Ascending aorta (tissue), 2 donors: ENCODE data around the gene SDK1. TPM values are rescaled to one million over a fixed set of nuclear protein-coding genes. Genes with fewer than 3 reads are reported as not detected.

Source experiments
- DNase-seq, 2 donors: peaks; one replicate each; pipeline ENCODE4 v3.0.0-alpha.2; 2019; ENCODE audit warnings: low spot score in 2 of 2
- H3K27ac ChIP-seq, 2 donors: fragments of 200-600 bp; sonication (generic); one replicate each; pipeline ENCODE4 v1.5.1; 2016 to 2017; ENCODE audit warnings: mild to moderate bottlenecking in 1 of 2
- H3K27me3 ChIP-seq: fragments of 200-600 bp; sonication (generic); one replicate; pipeline ENCODE4 v1.5.1; 2017
- H3K36me3 ChIP-seq, 2 donors: fragments of 200-600 bp; sonication (generic); one replicate each; pipeline ENCODE4 v1.5.1; 2016
- H3K4me1 ChIP-seq, 2 donors: fragments of 200-600 bp; sonication (generic); one replicate each; pipeline ENCODE4 v1.5.1; 2016 to 2017; ENCODE audit warnings: mild to moderate bottlenecking in 1 of 2
- H3K4me3 ChIP-seq, 2 donors: fragments of 200-600 bp; sonication (generic); one replicate each; pipeline ENCODE4 v1.5.1; 2016 to 2017; ENCODE audit warnings: mild to moderate bottlenecking in 1 of 2
- H3K9me3 ChIP-seq, 2 donors: fragments of 200-600 bp; sonication (generic); one replicate each; pipeline ENCODE4 v1.5.1; 2016
- CTCF ChIP-seq, 3 experiments: fragments of 200-600 bp in 2 of 3; fragments of 450-650 bp in 1 of 3; sonication (generic) in 2 of 3; IDR thresholded peaks; one replicate each; pipeline ENCODE4 v1.5.1; 2016 to 2019; ENCODE audit warnings: antibody characterized with exemption in 3 of 3, mild to moderate bottlenecking in 1 of 3, moderate library complexity in 1 of 3
- intact Hi-C: fragments of 100-400 bp; cut with DNase I; formaldehyde crosslinking; loops from one replicate; pipeline ENCODE4 v1.15.1; 2023
- total RNA-seq: library from RNA; depleted of rRNA; stranded (reverse); fragments of >200 nt; gene quantifications from one replicate; pipeline ENCODE4 v1.1.0, GENCODE V29; 2016

The SDK1 gene
- total RNA-seq, 1 donor from 2014 or later, result 13.3 TPM

GRCh38 chr7:4222676-4223075, 921.6 kb downstream of the SDK1 start:
- intact Hi-C loops, result no loop called here
- Histone ChIP-seq H3K27me3 (no peaks in the 10 kb centered on the region), H3K9me3 (no peaks in the 10 kb centered on the region), H3K4me3 (no peak overlapping the region), H3K36me3 (peaks cover 0 to 18% of the 10 kb centered on the region in 2 donors), H3K27ac (no peak overlapping the region), H3K4me1 (no peaks in the 10 kb centered on the region)
- no peak for DNase-seq
- TF ChIP-seq CTCF (IDR thresholded peaks at IDR 0.05), result no peak

GRCh38 chr7:4225361-4225771, 924.3 kb downstream of the SDK1 start:
- Histone ChIP-seq H3K27me3 (no peaks in the 10 kb centered on the region), H3K4me1 (no peaks in the 10 kb centered on the region), H3K27ac (no peak overlapping the region), H3K9me3 (no peaks in the 10 kb centered on the region), H3K4me3 (no peak overlapping the region), H3K36me3 (peaks cover 0 to 14% of the 10 kb centered on the region in 2 donors)
- intact Hi-C loops, result no loop called here
- DNase-seq, result no peak
- no peak for TF ChIP-seq CTCF (IDR thresholded peaks at IDR 0.05)

- H3K4me1 ChIP-seq, result no peaks in the 10 kb centered on the region
- intact Hi-C loops, result no loop called here
- no peaks in the 10 kb centered on the region for H3K27me3 ChIP-seq
- no peak for TF ChIP-seq CTCF (IDR thresholded peaks at IDR 0.05)
- H3K27ac ChIP-seq, result no peak overlapping the region
- H3K9me3 ChIP-seq, result no peaks in the 10 kb centered on the region
- H3K4me3 ChIP-seq, result no peak overlapping the region
- peaks cover 0 to 14% of the 10 kb centered on the region in 2 donors for H3K36me3 ChIP-seq
- no peak for DNase-seq
Measured at GRCh38 chr7:4225881-4226523, 925.0 kb downstream of the SDK1 start.

- Histone ChIP-seq H3K27me3 (no peaks in the 10 kb centered on the region), H3K4me1 (no peaks in the 10 kb centered on the region), H3K9me3 (no peaks in the 10 kb centered on the region), H3K27ac (no peak overlapping the region), H3K4me3 (no peak overlapping the region), H3K36me3 (peaks cover 0 to 14% of the 10 kb centered on the region in 2 donors)
- no peak for DNase-seq
- TF ChIP-seq CTCF (IDR thresholded peaks at IDR 0.05), result no peak
- intact Hi-C loops, result no loop called here
Measured at GRCh38 chr7:4226524-4226882, 925.5 kb downstream of the SDK1 start.

- DNase-seq, result no peak
- TF ChIP-seq CTCF (IDR thresholded peaks at IDR 0.05), result no peak
- Histone ChIP-seq H3K27me3 (no peaks in the 10 kb centered on the region), H3K27ac (no peak overlapping the region), H3K36me3 (peaks cover 0 to 9% of the 10 kb centered on the region in 2 donors), H3K4me3 (no peak overlapping the region), H3K4me1 (no peaks in the 10 kb centered on the region), H3K9me3 (no peaks in the 10 kb centered on the region)
- intact Hi-C loops, result no loop called here
Measured at GRCh38 chr7:4227105-4228010, 926.3 kb downstream of the SDK1 start.
